Spleen (tissue), 11 donors: Measurements from ENCODE around the gene STMN3. TPM values are rescaled to one million over a fixed set of nuclear protein-coding genes. Genes with fewer than 3 reads are reported as not detected.
A peak's percentile ranks its signal among the peaks of the same experiment; 100 is the strongest.

Experiments used
- DNase-seq: peaks from one replicate; pipeline ENCODE4 v3.0.0-alpha.2; 2020
- H3K27ac ChIP-seq, 8 donors: fragments of 200-600 bp; sonication (generic) in 7 of 8; 1 replicate in 4 of 8; 2 replicates in 4 of 8; pipeline versions ENCODE4 v1.5.0 to v1.8.0; 2016 to 2021; ENCODE audit warnings: inconsistent platforms in 4 of 8, mild to moderate bottlenecking in 4 of 8, moderate library complexity in 1 of 8
- H3K27me3 ChIP-seq, 7 donors: fragments of 200-600 bp; sonication (generic) in 6 of 7; replicated peaks in 1 of 7; 1 replicate in 4 of 7; 2 replicates in 3 of 7; pipeline versions ENCODE4 v1.5.0 to v1.8.0; 2016 to 2021; ENCODE audit warnings: inconsistent platforms in 3 of 7, mild to moderate bottlenecking in 1 of 7
- H3K36me3 ChIP-seq, 6 donors: fragments of 200-600 bp; sonication (generic) in 5 of 6; 1 replicate in 4 of 6; 2 replicates in 2 of 6; pipeline versions ENCODE4 v1.5.0 to v1.8.0; 2016 to 2021; ENCODE audit warnings: inconsistent platforms in 2 of 6
- H3K4me1 ChIP-seq, 6 donors: fragments of 200-600 bp; sonication (generic) in 5 of 6; 1 replicate in 3 of 6; 2 replicates in 3 of 6; pipeline versions ENCODE4 v1.5.0 to v1.8.0; 2016 to 2021; ENCODE audit warnings: inconsistent platforms in 3 of 6
- H3K4me3 ChIP-seq, 8 donors: fragments of 200-600 bp; sonication (generic) in 7 of 8; 1 replicate in 4 of 8; 2 replicates in 4 of 8; pipeline versions ENCODE4 v1.5.0 to v1.8.0; 2016 to 2021; ENCODE audit warnings: inconsistent platforms in 4 of 8, mild to moderate bottlenecking in 4 of 8, moderate library complexity in 2 of 8
- H3K9me3 ChIP-seq, 8 donors: fragments of 200-600 bp; sonication (generic) in 7 of 8; 1 replicate in 4 of 8; 2 replicates in 4 of 8; pipeline versions ENCODE4 v1.5.0 to v1.8.0; 2016 to 2021; ENCODE audit warnings: inconsistent platforms in 4 of 8
- POLR2A ChIP-seq, 3 donors: fragments of 450-650 bp; IDR thresholded peaks; one replicate each; pipeline ENCODE4 v1.5.1; 2017; ENCODE audit warnings: antibody characterized with exemption in 3 of 3, mild to moderate bottlenecking in 1 of 3
- POLR2AphosphoS5 ChIP-seq, 3 donors: sonication (generic); formaldehyde crosslinking; IDR thresholded peaks; one replicate each; pipeline ENCODE4 v1.5.1; 2017; ENCODE audit warnings: antibody characterized with exemption in 3 of 3
- WGBS, 5 donors: extraction: QIAGEN DNeasy Blood & Tissue Kit in 3 of 5; methylation state at CpG; one replicate each; pipeline versions ENCODE4 v1.1.5 to v1.1.7; 2013 to 2018; 5-methylcytosine and 5-hydroxymethylcytosine counted together
- intact Hi-C: fragments of 100-400 bp; cut with DNase I; formaldehyde crosslinking; loops from one replicate; pipeline ENCODE4 v1.15.0; 2023; ENCODE audit warnings: low total_unique reads
- polyA plus RNA-seq, 3 donors: library from polyadenylated mRNA; stranded (reverse); fragments of 200-250 nt; gene quantifications; one replicate each; pipeline ENCODE4 v1.2.1, GENCODE V29; 2013
- total RNA-seq, 7 donors: library from RNA; depleted of rRNA in 3 of 7; stranded (reverse); fragments of >200 nt in 3 of 7; fragmentation: NEBNext Ultra II Directional in 4 of 7; extraction: Animal tissue kit (Norgen Biotek cat#: 25700) in 4 of 7; gene quantifications; one replicate each; pipeline versions ENCODE4 v1.1.0 to v1.2.1, GENCODE V29; 2016 to 2021
- TF ChIP-seq, protein P1 (sequence below), 11 experiments: fragments of 200-600 bp in 7 of 11; fragments of 450-650 bp in 4 of 11; sonication (generic) in 4 of 11; IDR thresholded peaks in 8 of 11; conservative IDR thresholded peaks in 3 of 11; 1 replicate in 7 of 11; 2 replicates in 4 of 11; pipeline versions ENCODE4 v1.4.0 to v1.8.0; 2016 to 2021; ENCODE audit warnings: antibody characterized with exemption in 11 of 11, inconsistent platforms in 4 of 11, mild to moderate bottlenecking in 1 of 11
- donor health status: healthy with polysubstance abuse.
- donor health status: DM: no; HTN: no; CAD: no; lungs with moderate emphysema.
- donor health status: DM: no; HTN: no; CAD: no.
- donor health status: Bipolar disorder and iron deficiency.
- donor health status: healthy.
- donor health status: DM: no; HTN: no; CAD: no.
- donor health status: DM: yes; HTN: yes; CAD: no.

STMN3 gene
- total and polyA plus RNA-seq, 10 donors: 16.1 to 57.0 (median 32.3) TPM

- H3K36me3 ChIP-seq: peaks cover 0 to 100% (median 74%) of the 10 kb centered on the region in 6 donors
- peaks cover 0 to 12% (median 0%) of the 10 kb centered on the region in 6 donors for H3K4me1 ChIP-seq
- 93 to 96% (median 96%) methylated on average over 27 of the region's 27 CpGs for WGBS, 5 donors
These were observed 53.7 kb downstream of the STMN3 start for GRCh38 chr20:63599396-63600050.

GRCh38 chr20:63598479-63599395, 54.5 kb downstream of the STMN3 start:
- no peaks in the 10 kb centered on the region for H3K9me3 ChIP-seq
- no peak for DNase-seq
- no peaks in the 10 kb centered on the region for H3K27me3 ChIP-seq
- H3K27ac ChIP-seq: no peak overlapping the region
- TF ChIP-seq POLR2A (IDR thresholded peaks at IDR 0.05) (no peak), POLR2AphosphoS5 (IDR thresholded peaks at IDR 0.05) (no peak)
- TF ChIP-seq, protein P1, sequence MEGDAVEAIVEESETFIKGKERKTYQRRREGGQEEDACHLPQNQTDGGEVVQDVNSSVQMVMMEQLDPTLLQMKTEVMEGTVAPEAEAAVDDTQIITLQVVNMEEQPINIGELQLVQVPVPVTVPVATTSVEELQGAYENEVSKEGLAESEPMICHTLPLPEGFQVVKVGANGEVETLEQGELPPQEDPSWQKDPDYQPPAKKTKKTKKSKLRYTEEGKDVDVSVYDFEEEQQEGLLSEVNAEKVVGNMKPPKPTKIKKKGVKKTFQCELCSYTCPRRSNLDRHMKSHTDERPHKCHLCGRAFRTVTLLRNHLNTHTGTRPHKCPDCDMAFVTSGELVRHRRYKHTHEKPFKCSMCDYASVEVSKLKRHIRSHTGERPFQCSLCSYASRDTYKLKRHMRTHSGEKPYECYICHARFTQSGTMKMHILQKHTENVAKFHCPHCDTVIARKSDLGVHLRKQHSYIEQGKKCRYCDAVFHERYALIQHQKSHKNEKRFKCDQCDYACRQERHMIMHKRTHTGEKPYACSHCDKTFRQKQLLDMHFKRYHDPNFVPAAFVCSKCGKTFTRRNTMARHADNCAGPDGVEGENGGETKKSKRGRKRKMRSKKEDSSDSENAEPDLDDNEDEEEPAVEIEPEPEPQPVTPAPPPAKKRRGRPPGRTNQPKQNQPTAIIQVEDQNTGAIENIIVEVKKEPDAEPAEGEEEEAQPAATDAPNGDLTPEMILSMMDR (IDR thresholded peaks at IDR 0.05 in 8 of 11, conservative IDR thresholded peaks at IDR 0.05 in 3 of 11): no peak
- intact Hi-C loops: no loop called here
- H3K36me3 ChIP-seq: peaks cover 0 to 100% (median 78%) of the 10 kb centered on the region in 6 donors
- WGBS, 5 donors: 91 to 94% (median 92%) methylated on average over 32 to 33 of the region's 33 CpGs
- peaks cover 0 to 12% (median 0%) of the 10 kb centered on the region in 6 donors for H3K4me1 ChIP-seq
- no peak overlapping the region for H3K4me3 ChIP-seq

More at GRCh38 chr20:63599396-63600050, 53.7 kb downstream of the STMN3 start:
- Histone ChIP-seq H3K9me3 (no peaks in the 10 kb centered on the region), H3K27ac (no peak overlapping the region), H3K27me3 (no peaks in the 10 kb centered on the region), H3K4me3 (no peak overlapping the region)
- TF ChIP-seq, protein P1 (IDR thresholded peaks at IDR 0.05 in 8 of 11, conservative IDR thresholded peaks at IDR 0.05 in 3 of 11): no peak
- TF ChIP-seq POLR2A (IDR thresholded peaks at IDR 0.05): no peak
- TF ChIP-seq POLR2AphosphoS5 (IDR thresholded peaks at IDR 0.05): no peak
- intact Hi-C loops: no loop called here
- DNase-seq: no peak

DNA sequence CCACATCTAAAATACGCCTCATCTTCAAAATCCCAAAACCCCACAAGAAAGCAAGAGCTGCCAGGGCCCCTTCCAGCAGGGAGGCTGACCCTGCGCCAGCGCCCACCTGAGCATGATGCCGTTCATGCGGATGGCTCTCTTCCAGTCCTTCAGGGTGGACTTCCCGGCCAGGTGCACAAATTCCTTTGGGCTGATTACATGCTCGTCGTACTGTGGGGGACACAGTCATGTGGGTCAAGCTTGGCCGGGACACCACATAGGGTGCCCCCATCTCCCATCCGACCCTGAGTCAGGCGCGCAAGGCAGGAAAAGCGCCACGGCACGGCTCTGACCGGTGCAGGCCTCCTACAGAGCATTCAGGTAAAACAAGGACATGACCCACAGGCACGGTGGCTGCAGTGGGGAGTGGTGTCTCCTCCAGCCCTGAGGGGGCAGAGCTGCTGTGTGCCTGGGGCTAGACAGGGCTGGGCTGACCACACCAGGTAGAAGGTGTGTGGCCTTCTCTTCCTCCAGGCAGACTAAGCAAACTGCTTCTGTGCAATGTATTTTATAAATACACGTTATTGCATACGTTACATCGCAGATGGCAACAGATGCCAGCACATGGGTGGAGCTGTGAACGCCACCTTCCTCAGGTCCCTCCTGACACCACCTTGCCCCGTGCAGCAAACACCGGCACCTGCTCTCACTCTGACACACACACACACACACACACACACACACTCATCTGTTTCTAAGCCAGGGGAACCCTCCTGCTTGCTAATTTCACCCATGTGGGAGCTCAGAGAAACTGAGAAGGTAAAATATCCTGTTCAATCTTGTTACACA, 55.4 kb downstream of the STMN3 start:
- peaks cover 0 to 100% (median 79%) of the 10 kb centered on the region in 6 donors for H3K36me3 ChIP-seq
- no peaks in the 10 kb centered on the region for H3K9me3 ChIP-seq
- peaks cover 0 to 9% (median 0%) of the 10 kb centered on the region in 6 donors for H3K4me1 ChIP-seq
- peak in 1 of 3 donors; percentile 17 for TF ChIP-seq POLR2AphosphoS5 (IDR thresholded peaks at IDR 0.05)
- TF ChIP-seq, protein P1 (IDR thresholded peaks at IDR 0.05 in 8 of 11, conservative IDR thresholded peaks at IDR 0.05 in 3 of 11): no peak
- intact Hi-C loops: no loop called here
- H3K4me3 ChIP-seq: no peak overlapping the region
- no peak overlapping the region for H3K27ac ChIP-seq
- 89 to 93% (median 92%) methylated on average over 20 to 23 of the region's 23 CpGs for WGBS, 5 donors
- DNase-seq: no peak
- no peaks in the 10 kb centered on the region for H3K27me3 ChIP-seq
